ENCODE data around the gene MYMX. TPM values are rescaled to one million over a fixed set of nuclear protein-coding genes. Genes with fewer than 3 reads are reported as not detected.

Gene MYMX
- total RNA-seq, 1 donor from 2014 or later, result not detected

DNA sequence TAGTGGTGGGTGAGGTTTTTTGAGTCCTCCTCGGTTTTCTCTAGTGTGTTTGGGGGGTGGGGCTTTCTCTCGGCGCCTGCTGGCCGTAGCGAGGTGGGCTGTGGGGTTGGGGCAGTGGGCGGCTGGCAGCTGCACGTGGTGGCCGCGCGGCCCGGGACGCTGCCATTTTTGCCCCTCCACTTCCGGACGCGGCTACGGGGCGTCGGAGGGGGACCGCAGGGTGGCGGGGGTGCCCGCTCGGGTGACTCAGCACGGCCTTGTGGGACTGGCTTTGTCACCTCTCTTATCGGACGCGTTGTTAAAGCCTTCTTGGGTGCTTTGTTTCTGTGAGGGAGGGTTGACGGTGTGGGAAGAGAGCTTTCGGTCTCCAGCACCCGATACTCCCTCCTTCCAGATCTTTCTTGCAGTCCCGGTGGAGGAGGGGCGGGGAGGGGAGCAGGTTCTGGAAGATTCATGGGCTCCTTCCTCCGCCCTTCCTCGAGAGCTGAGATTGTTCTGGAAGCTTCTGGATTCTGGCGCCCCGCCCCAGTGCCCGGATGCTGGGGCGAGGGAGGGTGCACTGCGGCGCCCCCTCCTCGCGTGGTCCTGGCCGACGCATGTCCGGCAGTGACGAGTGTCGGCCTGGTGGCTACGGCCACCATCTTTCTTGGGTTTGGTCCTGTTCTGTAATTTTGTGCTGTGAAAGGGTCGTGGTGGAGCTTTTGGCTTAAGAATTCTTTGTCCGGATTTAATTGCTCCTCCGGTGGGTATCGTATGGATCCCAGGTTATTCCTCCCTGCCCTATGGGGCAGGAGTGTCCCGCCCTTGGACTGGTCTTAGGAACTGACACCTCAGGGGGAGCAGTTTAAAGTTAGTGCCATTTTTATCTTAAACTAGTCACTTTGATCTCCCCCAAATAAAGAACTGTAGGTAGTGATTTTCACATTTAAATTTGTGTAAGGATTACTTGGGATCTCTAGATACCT lies 30.9 kb downstream of the MYMX start:
- no peaks in the 10 kb centered on the region for H3K27me3 ChIP-seq (ENCODE audit: control insufficient read depth, insufficient read depth, low read length)
- no peak for DNase-seq (ENCODE audit: low read depth)
- H3K4me3 ChIP-seq (ENCODE audit: low read depth, low read length), result peak overlapping the region; percentile 80
- H3K36me3 ChIP-seq (ENCODE audit: control insufficient read depth, insufficient read depth, low read length), result peaks cover 12% of the 10 kb centered on the region
- TF ChIP-seq, protein P1, sequence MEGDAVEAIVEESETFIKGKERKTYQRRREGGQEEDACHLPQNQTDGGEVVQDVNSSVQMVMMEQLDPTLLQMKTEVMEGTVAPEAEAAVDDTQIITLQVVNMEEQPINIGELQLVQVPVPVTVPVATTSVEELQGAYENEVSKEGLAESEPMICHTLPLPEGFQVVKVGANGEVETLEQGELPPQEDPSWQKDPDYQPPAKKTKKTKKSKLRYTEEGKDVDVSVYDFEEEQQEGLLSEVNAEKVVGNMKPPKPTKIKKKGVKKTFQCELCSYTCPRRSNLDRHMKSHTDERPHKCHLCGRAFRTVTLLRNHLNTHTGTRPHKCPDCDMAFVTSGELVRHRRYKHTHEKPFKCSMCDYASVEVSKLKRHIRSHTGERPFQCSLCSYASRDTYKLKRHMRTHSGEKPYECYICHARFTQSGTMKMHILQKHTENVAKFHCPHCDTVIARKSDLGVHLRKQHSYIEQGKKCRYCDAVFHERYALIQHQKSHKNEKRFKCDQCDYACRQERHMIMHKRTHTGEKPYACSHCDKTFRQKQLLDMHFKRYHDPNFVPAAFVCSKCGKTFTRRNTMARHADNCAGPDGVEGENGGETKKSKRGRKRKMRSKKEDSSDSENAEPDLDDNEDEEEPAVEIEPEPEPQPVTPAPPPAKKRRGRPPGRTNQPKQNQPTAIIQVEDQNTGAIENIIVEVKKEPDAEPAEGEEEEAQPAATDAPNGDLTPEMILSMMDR (IDR thresholded peaks at IDR 0.05; ENCODE audit: insufficient read depth, low read length, poor library complexity, severe bottlenecking), result no peak

DNA sequence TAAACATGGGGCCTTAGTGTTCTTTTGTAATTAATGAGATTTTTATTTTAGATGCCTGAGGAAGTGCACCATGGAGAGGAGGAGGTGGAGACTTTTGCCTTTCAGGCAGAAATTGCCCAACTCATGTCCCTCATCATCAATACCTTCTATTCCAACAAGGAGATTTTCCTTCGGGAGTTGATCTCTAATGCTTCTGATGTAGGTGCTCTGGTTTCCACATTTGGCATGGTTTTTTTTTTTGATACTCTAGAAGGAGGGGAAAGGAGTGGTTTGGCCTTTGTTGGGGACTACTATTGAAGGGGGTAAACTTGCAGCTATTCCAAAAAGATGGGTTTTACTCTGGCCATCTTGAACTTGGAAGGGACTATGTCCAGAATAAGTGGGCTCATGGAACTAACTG lies 31.9 kb downstream of the MYMX start:
- Histone ChIP-seq H3K27me3 (ENCODE audit: control insufficient read depth, insufficient read depth, low read length) (no peaks in the 10 kb centered on the region), H3K4me3 (ENCODE audit: low read depth, low read length) (peak overlapping the region; percentile 80), H3K36me3 (ENCODE audit: control insufficient read depth, insufficient read depth, low read length) (peaks cover 12% of the 10 kb centered on the region)
- TF ChIP-seq, protein P1 (IDR thresholded peaks at IDR 0.05; ENCODE audit: insufficient read depth, low read length, poor library complexity, severe bottlenecking), result no peak
- DNase-seq (ENCODE audit: low read depth), result no peak

DNA sequence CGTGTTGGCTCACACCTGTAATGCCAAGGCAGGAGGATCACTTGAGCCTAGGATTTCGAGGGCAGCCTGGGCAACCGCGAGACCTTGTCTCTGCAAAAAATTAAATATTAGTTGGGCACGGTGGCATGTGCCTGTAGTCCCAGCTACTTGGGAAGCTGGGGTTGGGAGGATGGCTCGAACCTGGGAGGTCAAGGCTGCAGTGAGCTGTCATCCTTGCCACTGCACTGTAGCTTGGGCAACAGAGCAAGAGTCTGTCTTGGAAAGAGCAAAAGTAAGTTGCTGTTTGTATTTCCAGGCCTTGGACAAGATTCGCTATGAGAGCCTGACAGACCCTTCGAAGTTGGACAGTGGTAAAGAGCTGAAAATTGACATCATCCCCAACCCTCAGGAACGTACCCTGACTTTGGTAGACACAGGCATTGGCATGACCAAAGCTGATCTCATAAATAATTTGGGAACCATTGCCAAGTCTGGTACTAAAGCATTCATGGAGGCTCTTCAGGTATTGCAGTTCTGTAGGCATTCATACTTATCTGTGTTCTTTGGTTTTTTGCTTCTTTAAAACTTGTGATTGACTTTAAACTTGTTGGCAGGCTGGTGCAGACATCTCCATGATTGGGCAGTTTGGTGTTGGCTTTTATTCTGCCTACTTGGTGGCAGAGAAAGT lies 32.5 kb downstream of the MYMX start:
- Histone ChIP-seq H3K4me3 (ENCODE audit: low read depth, low read length) (peak overlapping the region; percentile 80), H3K27me3 (ENCODE audit: control insufficient read depth, insufficient read depth, low read length) (no peaks in the 10 kb centered on the region), H3K36me3 (ENCODE audit: control insufficient read depth, insufficient read depth, low read length) (peaks cover 14% of the 10 kb centered on the region)
- TF ChIP-seq, protein P1 (IDR thresholded peaks at IDR 0.05; ENCODE audit: insufficient read depth, low read length, poor library complexity, severe bottlenecking), result no peak
- DNase-seq (ENCODE audit: low read depth), result no peak

DNA sequence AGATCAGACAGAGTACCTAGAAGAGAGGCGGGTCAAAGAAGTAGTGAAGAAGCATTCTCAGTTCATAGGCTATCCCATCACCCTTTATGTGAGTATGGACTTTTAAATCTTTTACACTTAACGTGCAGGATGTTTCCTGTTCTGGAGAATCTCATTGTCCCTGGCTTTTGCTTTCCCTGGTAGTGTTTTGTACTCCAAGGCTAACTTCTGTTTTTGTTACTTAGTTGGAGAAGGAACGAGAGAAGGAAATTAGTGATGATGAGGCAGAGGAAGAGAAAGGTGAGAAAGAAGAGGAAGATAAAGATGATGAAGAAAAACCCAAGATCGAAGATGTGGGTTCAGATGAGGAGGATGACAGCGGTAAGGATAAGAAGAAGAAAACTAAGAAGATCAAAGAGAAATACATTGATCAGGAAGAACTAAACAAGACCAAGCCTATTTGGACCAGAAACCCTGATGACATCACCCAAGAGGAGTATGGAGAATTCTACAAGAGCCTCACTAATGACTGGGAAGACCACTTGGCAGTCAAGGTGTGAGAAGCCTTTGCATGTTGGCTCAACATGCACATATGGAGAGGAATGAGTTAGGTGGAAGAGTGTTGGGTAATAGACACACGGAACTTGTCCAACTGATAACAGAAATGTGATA lies 33.5 kb downstream of the MYMX start:
- DNase-seq (ENCODE audit: low read depth), result no peak
- Histone ChIP-seq H3K36me3 (ENCODE audit: control insufficient read depth, insufficient read depth, low read length) (peaks cover 16% of the 10 kb centered on the region), H3K27me3 (ENCODE audit: control insufficient read depth, insufficient read depth, low read length) (no peaks in the 10 kb centered on the region), H3K4me3 (ENCODE audit: low read depth, low read length) (no peak overlapping the region)
- TF ChIP-seq, protein P1 (IDR thresholded peaks at IDR 0.05; ENCODE audit: insufficient read depth, low read length, poor library complexity, severe bottlenecking), result no peak

DNA sequence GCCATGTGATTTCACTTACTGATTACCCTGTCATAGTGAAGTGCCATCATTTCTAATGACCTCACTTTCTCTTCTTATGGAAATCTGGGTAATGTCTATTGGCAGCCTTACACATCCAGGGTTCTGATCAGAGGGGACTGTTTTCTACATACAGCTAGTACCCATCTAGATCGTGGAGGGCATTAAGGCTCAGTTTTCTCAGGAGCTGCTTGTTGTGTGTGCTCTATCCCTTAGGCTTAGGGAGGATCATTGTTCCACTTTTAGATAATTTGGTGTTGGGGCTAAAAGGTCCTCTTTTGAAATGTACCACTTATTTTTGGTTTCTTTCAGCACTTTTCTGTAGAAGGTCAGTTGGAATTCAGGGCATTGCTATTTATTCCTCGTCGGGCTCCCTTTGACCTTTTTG lies 34.0 kb downstream of the MYMX start:
- Histone ChIP-seq H3K36me3 (ENCODE audit: control insufficient read depth, insufficient read depth, low read length) (peaks cover 18% of the 10 kb centered on the region), H3K4me3 (ENCODE audit: low read depth, low read length) (no peak overlapping the region), H3K27me3 (ENCODE audit: control insufficient read depth, insufficient read depth, low read length) (no peaks in the 10 kb centered on the region)
- DNase-seq (ENCODE audit: low read depth), result no peak
- TF ChIP-seq, protein P1 (IDR thresholded peaks at IDR 0.05; ENCODE audit: insufficient read depth, low read length, poor library complexity, severe bottlenecking), result no peak
